Measurements from ENCODE around the gene CREG2. TPM values are rescaled to one million over a fixed set of nuclear protein-coding genes. Genes with fewer than 3 reads are reported as not detected.

CREG2 gene
- total and polyA plus RNA-seq, 2 donors (not counting 1 experiment from before 2014, with no cell fraction given), result 0.08 to 0.50 TPM

- H4K20me1 ChIP-seq (ENCODE audit: control insufficient read depth, extremely low read depth, insufficient read depth, low read length), result no peaks in the 10 kb centered on the region
- TF ChIP-seq EZH2 (IDR thresholded peaks at IDR 0.05; ENCODE audit: low read length, missing control alignments), result no peak
- no peaks in the 10 kb centered on the region for H3K27me3 ChIP-seq (ENCODE audit: control insufficient read depth, insufficient read depth, low read length)
- DNase-seq (ENCODE audit: low read depth in 2 of 2), result no peak
- H3K27ac ChIP-seq (ENCODE audit: insufficient read depth, low read length), result no peak overlapping the region
- H3K4me2 ChIP-seq (ENCODE audit: extremely low read depth, insufficient read depth, low read length), result no peak overlapping the region
- H3K4me3 ChIP-seq (replicated peaks in 1 of 4; ENCODE audit: control extremely low read depth in 1 of 4, insufficient read depth in 1 of 4, low read depth in 3 of 4, low read length in 4 of 4), result no peak overlapping the region
- no peak overlapping the region for H2AFZ ChIP-seq (ENCODE audit: low read length)
- peaks cover under 1% of the 10 kb centered on the region for H3K4me1 ChIP-seq (ENCODE audit: control insufficient read depth, extremely low read depth, insufficient read depth, low read length)
- H3K9ac ChIP-seq (ENCODE audit: insufficient read depth, low read length), result no peak overlapping the region
- H3K9me3 ChIP-seq (ENCODE audit: control insufficient read depth, insufficient read depth, low read depth, low read length), result no peaks in the 10 kb centered on the region
- H3K36me3 ChIP-seq (ENCODE audit: control insufficient read depth, insufficient read depth, low read length), result peaks cover 6% of the 10 kb centered on the region
- H3K79me2 ChIP-seq (ENCODE audit: control insufficient read depth, insufficient read depth, low read length), result no peaks in the 10 kb centered on the region
Measured at GRCh38 chr2:101412092-101412694, 24.9 kb upstream of the CREG2 start.

DNA sequence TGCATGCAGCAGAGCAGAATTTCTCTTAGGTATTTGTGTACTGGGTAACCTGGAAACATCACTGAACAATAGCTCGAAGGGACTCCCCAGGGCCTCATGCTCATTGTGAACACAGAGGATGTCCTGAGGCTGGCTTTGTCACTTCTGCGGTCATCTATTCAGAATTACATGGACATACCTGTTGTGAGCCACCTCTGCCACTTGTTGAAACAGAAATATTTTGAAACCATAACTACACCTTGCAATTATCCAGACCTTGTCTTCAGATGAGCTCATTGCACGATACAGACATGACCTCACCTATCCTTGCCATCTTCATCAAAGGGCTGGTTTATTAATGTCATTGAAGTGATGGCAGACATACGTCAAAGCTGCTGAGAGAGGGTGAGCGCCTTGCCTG is 23.4 kb upstream of the CREG2 start:
- DNase-seq (ENCODE audit: low read depth in 2 of 2), result no peak
- no peaks in the 10 kb centered on the region for H3K27me3 ChIP-seq (ENCODE audit: control insufficient read depth, insufficient read depth, low read length)
- no peak overlapping the region for H2AFZ ChIP-seq (ENCODE audit: low read length)
- TF ChIP-seq EZH2 (IDR thresholded peaks at IDR 0.05; ENCODE audit: low read length, missing control alignments), result no peak
- H4K20me1 ChIP-seq (ENCODE audit: control insufficient read depth, extremely low read depth, insufficient read depth, low read length), result no peaks in the 10 kb centered on the region
- no peak overlapping the region for H3K4me2 ChIP-seq (ENCODE audit: extremely low read depth, insufficient read depth, low read length)
- no peak overlapping the region for H3K9ac ChIP-seq (ENCODE audit: insufficient read depth, low read length)
- H3K4me3 ChIP-seq (replicated peaks in 1 of 4; ENCODE audit: control extremely low read depth in 1 of 4, insufficient read depth in 1 of 4, low read depth in 3 of 4, low read length in 4 of 4), result no peak overlapping the region
- H3K4me1 ChIP-seq (ENCODE audit: control insufficient read depth, extremely low read depth, insufficient read depth, low read length), result peaks cover 6% of the 10 kb centered on the region
- H3K36me3 ChIP-seq (ENCODE audit: control insufficient read depth, insufficient read depth, low read length), result peaks cover 3% of the 10 kb centered on the region
- no peaks in the 10 kb centered on the region for H3K9me3 ChIP-seq (ENCODE audit: control insufficient read depth, insufficient read depth, low read depth, low read length)
- no peak overlapping the region for H3K27ac ChIP-seq (ENCODE audit: insufficient read depth, low read length)
- no peaks in the 10 kb centered on the region for H3K79me2 ChIP-seq (ENCODE audit: control insufficient read depth, insufficient read depth, low read length)

GRCh38 chr2:101410114-101410513 is 22.8 kb upstream of the CREG2 start:
- H3K9me3 ChIP-seq (ENCODE audit: control insufficient read depth, insufficient read depth, low read depth, low read length), result no peaks in the 10 kb centered on the region
- no peak for DNase-seq (ENCODE audit: low read depth in 2 of 2)
- H3K36me3 ChIP-seq (ENCODE audit: control insufficient read depth, insufficient read depth, low read length), result peaks cover 5% of the 10 kb centered on the region
- peaks cover 6% of the 10 kb centered on the region for H3K4me1 ChIP-seq (ENCODE audit: control insufficient read depth, extremely low read depth, insufficient read depth, low read length)
- no peaks in the 10 kb centered on the region for H4K20me1 ChIP-seq (ENCODE audit: control insufficient read depth, extremely low read depth, insufficient read depth, low read length)
- H2AFZ ChIP-seq (ENCODE audit: low read length), result no peak overlapping the region
- H3K4me2 ChIP-seq (ENCODE audit: extremely low read depth, insufficient read depth, low read length), result no peak overlapping the region
- H3K9ac ChIP-seq (ENCODE audit: insufficient read depth, low read length), result no peak overlapping the region
- no peak overlapping the region for H3K27ac ChIP-seq (ENCODE audit: insufficient read depth, low read length)
- no peak for TF ChIP-seq EZH2 (IDR thresholded peaks at IDR 0.05; ENCODE audit: low read length, missing control alignments)
- TF ChIP-seq, protein P1, sequence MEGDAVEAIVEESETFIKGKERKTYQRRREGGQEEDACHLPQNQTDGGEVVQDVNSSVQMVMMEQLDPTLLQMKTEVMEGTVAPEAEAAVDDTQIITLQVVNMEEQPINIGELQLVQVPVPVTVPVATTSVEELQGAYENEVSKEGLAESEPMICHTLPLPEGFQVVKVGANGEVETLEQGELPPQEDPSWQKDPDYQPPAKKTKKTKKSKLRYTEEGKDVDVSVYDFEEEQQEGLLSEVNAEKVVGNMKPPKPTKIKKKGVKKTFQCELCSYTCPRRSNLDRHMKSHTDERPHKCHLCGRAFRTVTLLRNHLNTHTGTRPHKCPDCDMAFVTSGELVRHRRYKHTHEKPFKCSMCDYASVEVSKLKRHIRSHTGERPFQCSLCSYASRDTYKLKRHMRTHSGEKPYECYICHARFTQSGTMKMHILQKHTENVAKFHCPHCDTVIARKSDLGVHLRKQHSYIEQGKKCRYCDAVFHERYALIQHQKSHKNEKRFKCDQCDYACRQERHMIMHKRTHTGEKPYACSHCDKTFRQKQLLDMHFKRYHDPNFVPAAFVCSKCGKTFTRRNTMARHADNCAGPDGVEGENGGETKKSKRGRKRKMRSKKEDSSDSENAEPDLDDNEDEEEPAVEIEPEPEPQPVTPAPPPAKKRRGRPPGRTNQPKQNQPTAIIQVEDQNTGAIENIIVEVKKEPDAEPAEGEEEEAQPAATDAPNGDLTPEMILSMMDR (conservative IDR thresholded peaks at IDR 0.05 in 1 of 2, IDR thresholded peaks at IDR 0.05 in 1 of 2; ENCODE audit: low read depth in 1 of 2, low read length in 2 of 2), result no peak
- no peaks in the 10 kb centered on the region for H3K27me3 ChIP-seq (ENCODE audit: control insufficient read depth, insufficient read depth, low read length)
- H3K4me3 ChIP-seq (replicated peaks in 1 of 4; ENCODE audit: control extremely low read depth in 1 of 4, insufficient read depth in 1 of 4, low read depth in 3 of 4, low read length in 4 of 4), result no peak overlapping the region
- H3K79me2 ChIP-seq (ENCODE audit: control insufficient read depth, insufficient read depth, low read length), result no peaks in the 10 kb centered on the region

- Histone ChIP-seq H3K4me2 (ENCODE audit: extremely low read depth, insufficient read depth, low read length) (no peak overlapping the region), H3K79me2 (ENCODE audit: control insufficient read depth, insufficient read depth, low read length) (no peaks in the 10 kb centered on the region), H4K20me1 (ENCODE audit: control insufficient read depth, extremely low read depth, insufficient read depth, low read length) (no peaks in the 10 kb centered on the region), H3K9me3 (ENCODE audit: control insufficient read depth, insufficient read depth, low read depth, low read length) (no peaks in the 10 kb centered on the region), H3K4me1 (ENCODE audit: control insufficient read depth, extremely low read depth, insufficient read depth, low read length) (peaks cover 6% of the 10 kb centered on the region), H3K27me3 (ENCODE audit: control insufficient read depth, insufficient read depth, low read length) (no peaks in the 10 kb centered on the region), H3K27ac (ENCODE audit: insufficient read depth, low read length) (no peak overlapping the region), H3K4me3 (replicated peaks in 1 of 4; ENCODE audit: control extremely low read depth in 1 of 4, insufficient read depth in 1 of 4, low read depth in 3 of 4, low read length in 4 of 4) (no peak overlapping the region), H2AFZ (ENCODE audit: low read length) (no peak overlapping the region), H3K9ac (ENCODE audit: insufficient read depth, low read length) (no peak overlapping the region), H3K36me3 (ENCODE audit: control insufficient read depth, insufficient read depth, low read length) (peaks cover 5% of the 10 kb centered on the region)
- DNase-seq (ENCODE audit: low read depth in 2 of 2), result no peak
- TF ChIP-seq EZH2 (IDR thresholded peaks at IDR 0.05; ENCODE audit: low read length, missing control alignments), result no peak
- TF ChIP-seq, protein P1 (conservative IDR thresholded peaks at IDR 0.05 in 1 of 2, IDR thresholded peaks at IDR 0.05 in 1 of 2; ENCODE audit: low read depth in 1 of 2, low read length in 2 of 2), result no peak
Measured at GRCh38 chr2:101409699-101410098, 22.4 kb upstream of the CREG2 start.

Data from fibroblast of lung (primary cell).